CD14-positive monocyte (primary cell): ENCODE data around the gene KRTAP10-8. TPM values are rescaled to one million over a fixed set of nuclear protein-coding genes. Genes with fewer than 3 reads are reported as not detected.
A peak's percentile ranks its signal among the peaks of the same experiment; 100 is the strongest.

ENCODE experiments used
- DNase-seq, 3 donors: peaks; one replicate each; pipeline ENCODE4 v3.0.0-alpha.2; 2011 to 2022
- H2AFZ ChIP-seq: 2 replicates; pipeline ENCODE4 v1.6.0; 2012; ENCODE audit warnings: mild to moderate bottlenecking, low read depth, low read length, inconsistent platforms; ENCODE audit not compliant: insufficient read depth, poor library complexity, severe bottlenecking
- H3K27ac ChIP-seq, 2 donors: 1 replicate in 1 of 2; 2 replicates in 1 of 2; pipeline ENCODE4 v1.5.1; 2012 to 2013; ENCODE audit warnings: low read length in 2 of 2, control low read depth in 1 of 2, inconsistent platforms in 1 of 2, low read depth in 1 of 2, mild to moderate bottlenecking in 1 of 2
- H3K27me3 ChIP-seq, 2 donors: one replicate each; pipeline versions ENCODE4 v1.6.0 to v1.6.1; 2011 to 2013; ENCODE audit warnings: low read length in 2 of 2; ENCODE audit not compliant: control insufficient read depth in 2 of 2, insufficient read depth in 2 of 2
- H3K36me3 ChIP-seq, 2 donors: replicated peaks in 1 of 2; 1 replicate in 1 of 2; 2 replicates in 1 of 2; pipeline versions ENCODE4 v1.5.1 to v1.6.1; 2012 to 2013; ENCODE audit warnings: low read length in 2 of 2, control low read depth in 1 of 2, inconsistent platforms in 1 of 2, mild to moderate bottlenecking in 1 of 2; ENCODE audit not compliant: insufficient read depth in 2 of 2, control insufficient read depth in 1 of 2
- H3K4me1 ChIP-seq, 2 donors: 1 replicate in 1 of 2; 2 replicates in 1 of 2; pipeline versions ENCODE4 v1.5.1 to v1.6.1; 2012 to 2013; ENCODE audit warnings: low read length in 2 of 2, control low read depth in 1 of 2, inconsistent platforms in 1 of 2, mild to moderate bottlenecking in 1 of 2, moderate library complexity in 1 of 2; ENCODE audit not compliant: insufficient read depth in 2 of 2, control insufficient read depth in 1 of 2
- H3K4me2 ChIP-seq: replicated peaks from 2 replicates; pipeline ENCODE3; 2012; ENCODE audit warnings: low read length, moderate library complexity, mild to moderate bottlenecking; ENCODE audit not compliant: poor library complexity, severe bottlenecking; ENCODE audit errors: extremely low read depth
- H3K4me3 ChIP-seq, 3 experiments: fragments of 200-600 bp in 1 of 3; sonication (generic) in 1 of 3; replicated peaks in 1 of 3; 1 replicate in 2 of 3; 2 replicates in 1 of 3; pipeline ENCODE4 v1.5.1; 2011 to 2013; ENCODE audit warnings: low read length in 3 of 3, mild to moderate bottlenecking in 3 of 3, control low read depth in 2 of 3, low read depth in 2 of 3, inconsistent platforms in 1 of 3, moderate library complexity in 1 of 3
- H3K79me2 ChIP-seq: 2 replicates; pipeline ENCODE4 v1.6.0; 2012; ENCODE audit warnings: mild to moderate bottlenecking, control low read depth, inconsistent platforms, low read length, moderate library complexity; ENCODE audit not compliant: insufficient read depth
- H3K9ac ChIP-seq: 2 replicates; pipeline ENCODE4 v1.6.0; 2017; ENCODE audit warnings: low read length, mild to moderate bottlenecking; ENCODE audit not compliant: insufficient read depth, poor library complexity, severe bottlenecking
- H3K9me3 ChIP-seq, 2 donors: replicated peaks in 1 of 2; 1 replicate in 1 of 2; 2 replicates in 1 of 2; pipeline versions ENCODE4 v1.5.1 to v1.6.1; 2012 to 2013; ENCODE audit warnings: low read length in 2 of 2, control low read depth in 1 of 2; ENCODE audit not compliant: control insufficient read depth in 1 of 2, insufficient read depth in 1 of 2
- H4K20me1 ChIP-seq: 2 replicates; pipeline ENCODE4 v1.6.0; 2012; ENCODE audit warnings: mild to moderate bottlenecking, low read length, control low read depth, moderate library complexity; ENCODE audit not compliant: insufficient read depth
- H3K27ac Mint-ChIP-seq, 7 donors: one replicate each; pipeline ENCODE4 v1.8.0; 2020; ENCODE audit warnings: mild to moderate bottlenecking in 7 of 7, mixed read lengths in 7 of 7, moderate library complexity in 6 of 7, inconsistent platforms in 2 of 7
- H3K27me3 Mint-ChIP-seq, 3 donors: one replicate each; pipeline ENCODE4 v1.8.0; 2021 to 2022; ENCODE audit warnings: low read depth in 3 of 3, mild to moderate bottlenecking in 3 of 3, mixed read lengths in 3 of 3, moderate library complexity in 3 of 3, inconsistent platforms in 1 of 3
- H3K36me3 Mint-ChIP-seq, 2 donors: one replicate each; pipeline ENCODE4 v1.8.0; 2020; ENCODE audit warnings: mixed read lengths in 2 of 2, inconsistent platforms in 1 of 2, mild to moderate bottlenecking in 1 of 2
- H3K4me1 Mint-ChIP-seq: one replicate; pipeline ENCODE4 v1.8.0; 2020; ENCODE audit warnings: mild to moderate bottlenecking, mixed read lengths
- H3K4me3 Mint-ChIP-seq, 2 donors: one replicate each; pipeline ENCODE4 v1.8.0; 2020; ENCODE audit warnings: mild to moderate bottlenecking in 2 of 2, mixed read lengths in 2 of 2, moderate library complexity in 1 of 2
- H3K9me3 Mint-ChIP-seq, 7 donors: one replicate each; pipeline ENCODE4 v1.8.0; 2020 to 2022; ENCODE audit warnings: mixed read lengths in 7 of 7, mild to moderate bottlenecking in 6 of 7, moderate library complexity in 6 of 7, inconsistent platforms in 2 of 7
- WGBS: methylation state at CpG from one replicate; pipeline ENCODE4 v1.1.5; 2013; ENCODE audit warnings: missing lambda C conversion rate; ENCODE audit not compliant: insufficient coverage; 5-methylcytosine and 5-hydroxymethylcytosine counted together
- intact Hi-C, 2 donors: fragments of 100-400 bp; cut with micrococcal nuclease; formaldehyde crosslinking; loops; one replicate each; pipeline versions ENCODE4 v1.15.0 to v1.15.1; 2023
- polyA plus RNA-seq, 3 donors: library from polyadenylated mRNA; depleted of rRNA in 1 of 3; unstranded in 2 of 3; stranded (reverse) in 1 of 3; fragments of 300-500 nt in 2 of 3; fragments of >200 nt in 1 of 3; fragmentation: Illumina TruSeq in 2 of 3; gene quantifications; 1 replicate in 2 of 3; 2 replicates in 1 of 3; pipeline ENCODE4 v1.2.3, GENCODE V29; 2012 to 2021
- TF ChIP-seq, protein P1 (sequence below): fragments of 200-600 bp; IDR thresholded peaks from one replicate; pipeline ENCODE4 v1.8.0; 2022; ENCODE audit warnings: antibody characterized with exemption, mild to moderate bottlenecking

The KRTAP10-8 gene
- polyA plus RNA-seq, 3 donors = not detected

DNA sequence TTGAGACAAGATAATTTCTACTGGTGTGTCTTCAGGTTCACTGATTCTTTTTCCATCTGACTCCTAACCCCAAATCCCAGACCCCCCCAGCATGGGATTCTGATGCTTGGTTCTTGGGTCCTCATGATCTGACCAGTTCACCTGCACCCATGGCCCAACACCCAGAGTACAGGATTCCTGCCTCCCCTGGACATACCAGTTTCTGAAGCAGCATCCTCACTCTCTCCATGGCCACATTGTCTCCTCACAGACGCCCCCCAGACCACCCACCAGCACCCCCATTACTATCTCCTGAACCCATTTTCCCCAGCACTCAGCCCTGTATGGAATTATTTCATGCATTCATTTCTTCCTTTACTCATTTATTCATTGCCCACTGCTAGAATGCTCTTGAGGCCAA is 45.0 kb downstream of the KRTAP10-8 start:
- Histone ChIP-seq H3K9ac (no peak overlapping the region), H3K9me3 (peaks cover 16 to 51% of the 10 kb centered on the region in 2 donors), H2AFZ (no peak overlapping the region), H3K79me2 (no peaks in the 10 kb centered on the region), H3K4me1 (no peaks in the 10 kb centered on the region), H3K27ac (no peak overlapping the region), H3K36me3 (no peaks in the 10 kb centered on the region), H3K27me3 (no peaks in the 10 kb centered on the region), H4K20me1 (no peaks in the 10 kb centered on the region), H3K4me2 (no peak overlapping the region), H3K4me3 (no peak overlapping the region)
- no peaks in the 10 kb centered on the region for H3K36me3 Mint-ChIP-seq
- DNase-seq = no peak
- TF ChIP-seq, protein P1, sequence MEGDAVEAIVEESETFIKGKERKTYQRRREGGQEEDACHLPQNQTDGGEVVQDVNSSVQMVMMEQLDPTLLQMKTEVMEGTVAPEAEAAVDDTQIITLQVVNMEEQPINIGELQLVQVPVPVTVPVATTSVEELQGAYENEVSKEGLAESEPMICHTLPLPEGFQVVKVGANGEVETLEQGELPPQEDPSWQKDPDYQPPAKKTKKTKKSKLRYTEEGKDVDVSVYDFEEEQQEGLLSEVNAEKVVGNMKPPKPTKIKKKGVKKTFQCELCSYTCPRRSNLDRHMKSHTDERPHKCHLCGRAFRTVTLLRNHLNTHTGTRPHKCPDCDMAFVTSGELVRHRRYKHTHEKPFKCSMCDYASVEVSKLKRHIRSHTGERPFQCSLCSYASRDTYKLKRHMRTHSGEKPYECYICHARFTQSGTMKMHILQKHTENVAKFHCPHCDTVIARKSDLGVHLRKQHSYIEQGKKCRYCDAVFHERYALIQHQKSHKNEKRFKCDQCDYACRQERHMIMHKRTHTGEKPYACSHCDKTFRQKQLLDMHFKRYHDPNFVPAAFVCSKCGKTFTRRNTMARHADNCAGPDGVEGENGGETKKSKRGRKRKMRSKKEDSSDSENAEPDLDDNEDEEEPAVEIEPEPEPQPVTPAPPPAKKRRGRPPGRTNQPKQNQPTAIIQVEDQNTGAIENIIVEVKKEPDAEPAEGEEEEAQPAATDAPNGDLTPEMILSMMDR = no peak
- H3K4me3 Mint-ChIP-seq = no peak overlapping the region
- intact Hi-C loops = no loop called here
- H3K27ac Mint-ChIP-seq = no peak overlapping the region
- 80% methylated on average over 1 of the region's 1 CpG for WGBS
- H3K4me1 Mint-ChIP-seq = no peaks in the 10 kb centered on the region
- peaks cover 27 to 61% (median 51%) of the 10 kb centered on the region in 7 donors for H3K9me3 Mint-ChIP-seq
- peaks cover 7 to 12% (median 10%) of the 10 kb centered on the region in 3 donors for H3K27me3 Mint-ChIP-seq

DNA sequence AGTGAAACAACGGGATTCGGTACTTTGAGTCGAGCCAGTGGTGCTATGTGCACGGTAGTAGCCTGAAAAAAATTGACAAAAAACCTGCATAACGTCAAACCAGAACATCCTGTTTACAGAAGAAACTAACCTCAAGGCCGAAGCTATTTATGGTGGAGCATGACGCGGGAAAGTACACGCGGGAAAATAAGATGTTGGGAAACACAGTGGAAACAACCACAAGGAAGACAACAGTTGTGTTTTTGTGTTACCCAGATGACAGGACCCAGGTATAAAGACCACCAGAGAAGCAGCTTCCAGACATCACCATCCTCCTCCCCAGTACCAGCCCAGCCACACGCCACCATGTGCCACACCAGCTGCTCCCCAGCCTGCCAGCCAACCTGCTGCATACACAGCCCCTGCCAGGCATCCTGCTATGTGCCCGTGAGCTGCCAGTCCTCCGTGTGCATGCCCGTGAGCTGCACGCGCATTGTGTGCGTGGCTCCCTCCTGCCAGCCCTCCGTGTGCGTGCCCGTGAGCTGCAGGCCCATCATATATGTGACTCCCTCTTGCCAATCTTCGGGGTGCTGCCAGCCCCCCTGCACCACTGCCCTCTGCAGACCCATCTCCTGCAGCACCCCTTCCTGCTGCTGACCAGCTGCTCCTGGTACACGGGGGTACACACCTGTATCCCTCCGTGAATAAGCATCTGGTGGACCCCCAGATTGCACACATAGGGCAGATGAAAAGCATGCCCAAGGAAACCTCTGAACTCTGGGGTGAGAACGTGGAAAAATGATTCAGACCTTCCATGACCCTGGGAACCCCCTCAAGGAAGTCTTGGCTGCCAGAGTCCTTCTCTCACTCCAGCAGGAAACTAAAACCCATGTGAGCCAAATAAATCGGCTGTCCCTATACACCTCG is 46.0 kb downstream of the KRTAP10-8 start, which contains the start of gene KRTAP12-3:
KRTAP12-3 (plus strand) TSS at position 298 of the 906 bp plus-strand sequence; CDS start at position 346, 48 bp downstream.
- Histone ChIP-seq H3K79me2 (no peaks in the 10 kb centered on the region), H3K9me3 (peaks cover 16 to 51% of the 10 kb centered on the region in 2 donors), H3K4me1 (no peaks in the 10 kb centered on the region), H3K4me3 (no peak within 1 kb of the TSS), H4K20me1 (no peaks in the 10 kb centered on the region), H3K4me2 (no peak within 1 kb of the TSS), H3K36me3 (no peaks in the 10 kb centered on the region), H3K27ac (no peak within 1 kb of the TSS), H3K9ac (no peak within 1 kb of the TSS), H3K27me3 (no peaks in the 10 kb centered on the region), H2AFZ (no peak within 1 kb of the TSS)
- Mint-ChIP-seq H3K9me3 (peaks cover 27 to 59% (median 45%) of the 10 kb centered on the region in 7 donors), H3K4me3 (no peak within 1 kb of the TSS), H3K36me3 (no peaks in the 10 kb centered on the region), H3K27ac (peak within 1 kb of the TSS in 2 of 7 donors; percentile 47 to 52), H3K4me1 (no peaks in the 10 kb centered on the region), H3K27me3 (peaks cover 8 to 12% (median 10%) of the 10 kb centered on the region in 3 donors)
- DNase-seq = no peak
- TF ChIP-seq, protein P1 = no peak
- intact Hi-C loops = no loop called here
- WGBS = 76% methylated on average over 21 of the region's 26 CpGs
